Posterior vena cava (tissue), 2 donors: ENCODE data around the gene FIGNL2. TPM values are rescaled to one million over a fixed set of nuclear protein-coding genes. Genes with fewer than 3 reads are reported as not detected.
"Not testable (repeated sequence)": the region's sequence is repeated elsewhere in the genome, so short reads cannot be mapped to it uniquely, and the experiment has no call there.

Source experiments
- DNase-seq: peaks from one replicate; pipeline ENCODE4 v3.0.0-alpha.2; 2020; ENCODE audit warnings: low spot score
- intact Hi-C, 2 donors: fragments of 100-400 bp; cut with DNase I; formaldehyde crosslinking; loops; one replicate each; pipeline versions ENCODE4 v1.14.1 to v1.14.2; 2022 to 2023
- long read RNA-seq, 2 donors: library from polyadenylated mRNA; unstranded; transcript quantifications; one replicate each; pipeline ENCODE4 v2.0.0, GENCODE V29; 2020 to 2021
- total RNA-seq, 2 donors: library from RNA; stranded (reverse); fragmentation: NEBNext Ultra II Directional; extraction: Animal tissue kit (Norgen Biotek cat#: 25700); gene quantifications; one replicate each; pipeline ENCODE4 v1.2.1, GENCODE V29; 2021
- donor health status: DM: yes; HTN: yes; CAD: no.
- donor health status: DM: yes; HTN: yes; CAD: no.

FIGNL2 gene, protein sequence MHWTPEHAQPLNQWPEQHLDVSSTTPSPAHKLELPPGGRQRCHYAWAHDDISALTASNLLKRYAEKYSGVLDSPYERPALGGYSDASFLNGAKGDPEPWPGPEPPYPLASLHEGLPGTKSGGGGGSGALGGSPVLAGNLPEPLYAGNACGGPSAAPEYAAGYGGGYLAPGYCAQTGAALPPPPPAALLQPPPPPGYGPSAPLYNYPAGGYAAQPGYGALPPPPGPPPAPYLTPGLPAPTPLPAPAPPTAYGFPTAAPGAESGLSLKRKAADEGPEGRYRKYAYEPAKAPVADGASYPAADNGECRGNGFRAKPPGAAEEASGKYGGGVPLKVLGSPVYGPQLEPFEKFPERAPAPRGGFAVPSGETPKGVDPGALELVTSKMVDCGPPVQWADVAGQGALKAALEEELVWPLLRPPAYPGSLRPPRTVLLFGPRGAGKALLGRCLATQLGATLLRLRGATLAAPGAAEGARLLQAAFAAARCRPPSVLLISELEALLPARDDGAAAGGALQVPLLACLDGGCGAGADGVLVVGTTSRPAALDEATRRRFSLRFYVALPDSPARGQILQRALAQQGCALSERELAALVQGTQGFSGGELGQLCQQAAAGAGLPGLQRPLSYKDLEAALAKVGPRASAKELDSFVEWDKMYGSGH
- total RNA-seq, result 1 to 10 TPM in 1 of 2 donors, under 1 TPM in 1; 0.60 to 1.0 TPM
- long read RNA-seq, donor 1, result 0 reads
- long read RNA-seq, donor 2, partial matches to known transcripts, result 0 of 1 reads
- long read RNA-seq, donor 2, other reads (novel, unspliced or antisense), result 1 of 1 reads

DNA sequence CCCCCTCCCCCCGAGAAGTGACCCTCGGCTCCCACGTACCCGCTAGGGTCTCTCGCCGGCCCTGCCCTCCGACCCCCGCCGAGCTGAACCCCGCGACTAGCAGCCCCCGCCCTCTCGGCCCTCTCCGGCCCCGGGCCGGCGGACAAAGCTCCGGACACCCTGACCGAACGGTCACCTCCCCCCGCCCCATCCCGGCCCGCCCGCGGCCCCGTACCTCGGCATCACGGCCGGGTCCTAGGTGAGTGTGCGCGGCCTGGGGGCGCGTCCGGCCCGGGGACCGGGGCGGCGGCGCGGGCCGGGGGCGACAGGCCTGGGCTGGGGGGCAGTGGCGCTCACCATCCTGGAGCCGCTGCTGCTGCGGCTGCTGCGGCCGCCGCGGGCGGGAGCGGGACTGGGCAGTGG lies at the start of gene FIGNL2:
TSS of gene FIGNL2 (minus strand) at position 393 of the 402 bp plus-strand sequence. CDS start 26,305 bp downstream, outside the sequence.
- intact Hi-C loops, result loop anchor here in 1 of 2 donors (5.0 kb wide), 1 partner anchor 909 kb away; no protein-coding TSS in a partner anchor
- DNase-seq, result no peak

DNA sequence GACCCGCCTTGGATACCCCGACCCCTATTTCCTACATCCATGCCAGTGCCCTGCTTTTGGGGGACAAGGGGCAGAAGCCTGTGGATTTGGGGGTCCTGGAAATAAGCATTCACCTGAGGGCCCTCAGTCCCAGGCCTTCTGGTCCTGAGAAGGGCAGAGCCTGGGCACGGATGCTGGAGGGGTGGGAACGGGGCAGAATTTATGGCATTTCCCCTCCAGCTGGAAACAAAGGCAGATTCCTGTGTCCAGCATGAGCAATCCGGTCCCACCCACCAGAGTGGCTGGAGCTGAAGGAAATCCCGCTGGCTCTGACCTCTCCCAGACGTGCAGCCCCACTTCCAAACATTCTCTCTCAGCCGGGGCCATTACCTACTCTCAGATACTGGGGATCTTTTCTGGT lies 48.7 kb upstream of the FIGNL2 start:
- peak; percentile 83 for DNase-seq
- intact Hi-C loops, result no loop called here

DNA sequence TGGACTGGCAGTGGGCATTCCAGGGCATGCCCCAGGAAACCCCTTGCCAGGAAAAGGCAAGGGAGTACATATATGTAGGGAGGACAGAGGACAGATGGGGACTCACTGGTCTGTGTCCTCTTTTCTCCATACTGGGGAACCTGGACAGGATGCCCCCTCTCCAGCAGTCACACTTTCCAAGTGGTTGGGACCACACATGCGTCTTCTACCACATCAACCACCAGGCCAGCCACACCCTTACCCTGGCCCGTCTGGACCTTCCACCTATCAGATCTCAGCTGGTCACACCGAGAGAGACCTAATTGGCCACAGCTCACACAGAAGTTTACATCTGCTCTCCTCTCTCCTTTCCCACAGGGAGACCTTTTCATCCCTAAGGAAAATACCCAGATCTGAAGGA lies 47.7 kb upstream of the FIGNL2 start:
- DNase-seq, result peak; percentile 52
- intact Hi-C loops, result no loop called here

DNA sequence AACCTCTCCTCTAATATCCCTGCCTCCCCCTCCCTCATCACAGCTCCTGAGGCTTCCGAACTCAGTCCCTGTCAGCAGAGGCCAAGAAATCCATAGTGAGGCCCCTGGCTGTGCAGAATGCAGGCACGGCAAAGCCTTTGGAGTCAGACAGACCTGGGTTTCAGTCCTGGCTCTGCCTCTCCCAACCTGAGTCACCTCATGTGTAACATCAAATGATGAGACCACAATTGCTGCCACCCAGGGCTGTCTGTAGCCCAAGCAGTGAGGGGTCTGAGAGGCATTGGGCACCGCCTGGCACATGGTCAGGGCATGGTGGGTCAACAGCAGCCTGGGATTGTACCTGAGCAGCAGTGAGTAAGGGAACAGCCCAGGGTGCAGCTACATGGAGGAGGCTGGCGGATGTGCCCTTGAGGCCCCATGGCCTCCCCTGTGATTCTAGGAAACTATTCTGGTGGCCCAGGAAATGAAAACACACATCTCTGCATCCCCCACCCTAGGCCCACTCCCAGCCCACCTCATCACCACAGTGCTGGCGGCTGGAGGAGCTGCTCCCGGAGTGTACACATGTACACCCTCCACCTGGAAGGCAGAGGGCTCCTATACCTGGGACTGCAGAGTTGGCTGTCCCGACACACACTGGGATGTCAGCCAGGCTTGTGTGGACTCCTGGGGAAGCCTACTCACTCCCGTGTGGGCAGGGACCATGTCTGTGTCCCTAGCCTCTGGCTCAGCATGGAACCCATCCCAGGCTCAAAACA lies 47.0 kb upstream of the FIGNL2 start:
- DNase-seq, result peak; percentile 67
- intact Hi-C loops, result no loop called here

DNA sequence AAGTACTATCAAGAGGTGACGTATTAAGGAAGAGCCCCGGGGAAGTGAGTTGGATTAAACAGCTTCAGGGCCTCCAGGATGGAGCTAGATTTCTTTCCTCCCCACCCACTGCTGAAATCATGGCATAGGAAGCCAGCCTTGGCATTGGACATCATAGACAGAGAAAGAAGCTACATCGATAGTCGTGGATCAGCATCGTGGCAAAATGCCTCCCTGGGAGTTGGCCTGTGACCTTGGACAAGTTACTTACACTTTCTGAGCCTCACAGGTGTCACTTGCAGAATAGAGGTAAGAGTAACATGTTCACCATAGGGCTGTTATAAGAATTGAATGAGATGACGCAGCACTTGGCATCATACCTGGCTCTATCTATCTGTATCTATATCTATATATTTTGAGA lies 45.3 kb upstream of the FIGNL2 start:
- DNase-seq, result no peak
- intact Hi-C loops, result loop anchor here in 1 of 2 donors (1.0 kb wide), 1 partner anchor 96 kb away; no protein-coding TSS in a partner anchor

DNA sequence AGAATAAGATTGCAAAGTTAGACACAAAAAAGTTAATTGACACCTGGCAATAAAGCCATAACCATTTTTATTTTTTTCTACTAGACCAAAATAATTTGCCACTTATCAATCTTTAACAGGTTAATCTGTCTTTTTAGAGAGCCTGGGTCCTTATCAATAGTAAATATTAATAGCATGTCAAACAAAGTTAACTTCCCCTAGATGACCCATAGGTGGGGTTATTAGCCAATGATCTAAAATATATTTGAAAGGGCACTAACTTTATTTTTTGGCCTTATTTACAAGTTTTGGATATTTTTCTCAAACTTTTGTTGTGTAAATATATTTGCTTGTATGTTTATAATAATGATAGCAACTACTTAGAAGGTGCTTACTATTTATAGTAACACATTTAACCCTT lies 43.3 kb upstream of the FIGNL2 start:
- DNase-seq, result no peak
- intact Hi-C loops, result no loop called here

DNA sequence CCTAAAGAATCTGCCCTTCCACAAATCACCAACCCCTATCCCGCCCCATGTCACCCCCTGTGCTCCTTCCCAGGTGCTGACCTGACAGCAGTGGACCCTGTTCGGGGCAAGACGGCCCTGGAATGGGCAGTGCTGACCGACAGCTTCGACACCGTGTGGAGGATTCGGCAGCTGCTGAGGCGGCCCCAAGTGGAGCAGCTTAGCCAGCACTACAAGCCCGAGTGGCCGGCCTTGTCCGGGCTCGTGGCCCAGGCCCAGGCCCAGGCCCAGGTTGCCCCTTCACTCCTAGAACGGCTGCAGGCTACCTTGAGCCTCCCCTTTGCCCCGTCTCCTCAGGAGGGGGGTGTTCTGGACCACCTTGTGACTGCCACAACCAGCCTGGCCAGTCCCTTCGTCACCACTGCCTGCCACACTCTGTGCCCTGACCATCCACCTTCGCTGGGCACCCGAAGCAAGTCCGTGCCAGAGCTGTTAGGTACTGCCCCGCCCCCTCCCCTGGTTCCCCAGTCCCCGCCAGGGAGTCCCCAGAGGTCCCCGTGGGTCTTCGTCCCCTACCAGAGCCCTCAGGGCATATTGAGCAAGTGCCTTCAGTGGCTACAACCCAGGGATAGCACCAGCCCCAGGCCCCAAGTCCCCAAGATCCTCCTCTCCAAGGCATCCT lies 42.1 kb upstream of the FIGNL2 start:
- DNase-seq, result peak; percentile 77
- intact Hi-C loops, result no loop called here

DNA sequence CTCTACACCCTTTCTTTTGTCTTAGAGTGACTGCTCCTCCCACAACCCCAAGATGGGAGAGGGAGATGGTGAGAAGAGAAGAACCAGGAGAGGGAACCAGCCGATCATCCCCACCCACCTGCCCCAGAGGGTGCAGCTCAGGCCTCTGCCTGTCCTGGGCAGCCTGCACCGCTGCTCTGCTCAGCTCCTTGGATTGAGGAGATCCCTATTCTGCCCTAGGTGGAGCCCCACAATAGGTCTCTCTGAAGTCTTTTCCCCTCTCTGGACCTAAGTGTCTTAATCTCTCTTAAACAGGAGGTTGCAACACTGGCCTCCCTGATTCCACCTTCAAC lies 41.6 kb upstream of the FIGNL2 start:
- intact Hi-C loops, result no loop called here
- no peak for DNase-seq

DNA sequence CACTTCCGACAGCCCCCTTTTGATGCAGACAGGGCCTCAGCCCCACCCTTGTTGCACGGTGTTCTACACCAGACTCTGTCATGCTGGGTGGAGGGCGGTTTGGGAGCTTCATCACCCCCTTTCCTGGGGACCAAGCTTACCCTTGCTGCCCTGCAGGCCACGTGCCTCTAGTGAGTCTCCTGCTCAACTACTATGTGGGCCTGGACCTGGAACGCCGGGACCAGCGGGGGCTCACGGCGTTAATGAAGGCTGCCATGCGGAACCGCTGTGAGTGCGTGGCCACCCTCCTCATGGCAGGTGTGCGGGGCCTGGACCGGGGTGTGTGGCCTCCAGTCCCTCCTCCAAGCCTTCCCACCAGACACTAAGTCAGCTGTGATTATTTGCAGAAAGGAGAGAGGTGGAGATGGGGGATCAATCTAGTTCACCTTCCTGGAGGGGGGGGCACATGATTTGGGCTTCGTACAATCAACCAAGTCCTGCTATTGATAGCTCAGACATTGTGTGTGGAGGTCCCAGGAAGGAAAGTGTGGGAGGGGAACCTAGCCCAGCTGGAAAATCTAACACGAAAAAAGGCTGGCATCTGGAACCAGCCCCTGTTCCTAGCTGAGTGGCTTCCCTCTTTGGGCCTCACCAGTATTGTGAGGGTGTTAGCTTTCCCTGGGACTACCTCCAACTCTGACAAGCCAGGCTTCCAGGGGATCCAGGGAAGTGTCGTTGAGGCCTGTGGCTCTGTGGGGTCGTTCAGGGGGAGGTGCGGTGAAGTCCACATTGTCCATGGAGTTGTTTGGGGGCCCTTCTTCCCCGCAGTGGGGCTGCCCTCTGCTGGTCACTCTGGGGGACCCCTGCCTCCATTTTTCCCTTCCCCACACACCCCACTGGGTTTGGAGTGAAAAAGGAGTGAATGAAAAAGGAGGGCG lies 41.0 kb upstream of the FIGNL2 start:
- no peak for DNase-seq
- intact Hi-C loops, result no loop called here

DNA sequence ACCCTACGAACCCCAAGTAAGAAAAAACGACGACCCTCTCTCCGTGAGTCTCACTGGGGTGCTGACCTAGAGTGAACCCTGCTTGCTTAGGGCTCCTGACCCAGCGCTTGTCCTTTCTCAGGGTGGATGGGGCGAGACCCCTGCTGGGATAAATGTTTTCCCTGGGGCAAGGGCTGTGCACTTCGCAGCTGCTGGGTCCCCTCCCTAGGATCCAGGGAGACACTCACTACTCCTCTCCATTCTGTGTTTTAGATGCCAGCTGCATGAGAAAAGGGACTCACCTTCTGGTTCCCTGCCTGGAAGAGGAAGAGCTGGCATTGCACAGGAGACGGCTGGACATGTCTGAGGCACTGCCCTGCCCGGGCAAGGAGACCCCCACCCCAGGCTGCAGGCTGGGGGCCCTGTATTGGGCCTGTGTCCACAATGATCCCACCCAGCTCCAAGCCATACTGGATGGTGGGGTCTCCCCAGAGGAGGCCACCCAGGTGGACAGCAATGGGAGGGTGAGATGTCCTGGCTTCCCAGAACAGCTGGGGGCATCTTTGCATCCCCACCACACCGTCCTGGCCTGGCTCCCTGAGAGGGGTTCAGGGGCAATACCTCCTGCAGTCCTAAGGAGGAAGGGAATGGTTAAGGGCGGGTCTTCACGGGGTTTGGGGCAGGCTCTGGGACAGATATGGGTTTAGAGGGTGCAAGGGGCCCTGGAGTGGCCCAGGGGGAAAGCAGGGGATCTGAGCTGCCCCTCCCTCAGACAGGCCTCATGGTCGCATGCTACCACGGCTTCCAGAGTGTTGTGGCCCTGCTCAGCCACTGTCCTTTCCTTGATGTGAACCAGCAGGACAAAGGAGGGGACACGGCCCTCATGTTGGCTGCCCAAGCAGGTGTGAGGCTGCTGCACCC lies 40.0 kb upstream of the FIGNL2 start:
- intact Hi-C loops, result no loop called here
- DNase-seq, result no peak

DNA sequence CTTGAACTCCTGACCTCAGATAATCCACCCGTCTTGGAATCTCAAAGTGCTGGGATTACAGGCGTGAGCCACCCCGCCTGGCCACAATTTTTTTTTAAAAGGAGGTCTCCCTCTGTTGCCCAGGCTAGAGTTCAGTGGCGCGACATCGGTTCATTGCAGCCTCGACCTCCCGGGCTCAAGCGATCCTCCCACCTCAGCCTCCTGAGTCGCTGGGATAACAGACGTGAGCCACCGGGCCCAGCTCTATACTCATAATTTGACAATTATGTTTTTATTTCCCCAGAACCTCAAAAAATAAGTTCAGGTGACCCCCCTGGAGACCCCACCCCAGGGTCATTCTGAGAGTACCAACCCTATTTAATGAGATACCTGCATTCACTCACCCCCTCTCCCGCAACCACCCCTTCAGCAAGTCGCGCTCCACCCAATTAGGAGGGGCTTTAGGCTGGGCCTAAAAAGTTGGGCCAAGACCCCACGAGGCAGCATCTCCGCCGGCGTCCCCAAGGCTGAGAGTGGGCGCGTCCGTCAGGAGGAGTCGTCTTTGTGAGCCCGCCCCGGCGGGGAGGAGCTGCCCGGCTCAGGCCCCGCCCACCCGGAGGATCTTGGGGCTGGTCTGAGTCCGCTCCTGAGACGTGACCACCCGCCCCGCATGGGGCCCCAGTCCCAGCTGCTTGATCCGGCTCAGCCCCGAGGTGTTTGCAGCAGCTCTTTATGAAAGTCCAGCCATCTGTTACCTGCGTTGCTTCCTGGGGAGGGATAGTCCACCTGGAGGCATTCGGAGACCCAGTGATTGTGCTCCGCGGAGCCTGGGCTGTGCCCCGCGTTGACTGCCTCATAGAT lies 39.2 kb upstream of the FIGNL2 start, which contains the start of gene ANKRD33:
TSS of gene ANKRD33 (plus strand) at position 628 of the 840 bp plus-strand sequence. CDS start at position 712, 84 bp downstream.
- intact Hi-C loops, result no loop called here
- peak; percentile 72 for DNase-seq

DNA sequence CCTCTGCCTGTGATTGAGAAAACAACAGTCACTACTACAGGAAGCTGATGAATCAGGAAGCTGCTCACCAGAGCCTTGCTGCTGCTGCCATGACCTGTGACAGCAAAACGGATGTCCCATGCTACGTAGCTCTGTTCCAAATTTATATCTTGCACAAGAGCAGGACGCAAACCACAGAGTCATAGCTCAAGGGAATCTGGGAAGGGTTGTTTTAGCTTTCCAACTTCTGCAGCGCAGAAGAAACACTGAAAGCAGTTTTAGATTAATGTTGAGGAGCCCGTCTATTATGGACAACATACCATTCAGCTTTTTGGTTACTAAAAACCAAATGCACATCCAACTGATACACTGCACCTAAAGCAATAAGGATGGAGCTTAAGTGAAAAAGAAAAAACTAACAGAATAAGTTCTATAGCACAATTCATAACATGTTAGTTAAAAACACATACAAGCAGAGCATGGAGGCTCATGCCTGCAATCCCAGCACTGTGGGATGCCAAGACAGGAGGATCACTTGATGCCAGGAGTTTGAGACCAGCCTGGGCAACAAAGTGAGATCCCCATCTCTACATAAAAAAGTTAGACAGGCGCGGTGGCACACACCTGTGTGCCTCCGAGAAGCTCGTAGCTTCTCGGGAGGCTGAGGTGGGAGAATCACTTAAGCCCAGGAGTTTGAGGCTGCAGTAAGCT lies 37.6 kb upstream of the FIGNL2 start:
- DNase-seq, result peak; percentile 92
- intact Hi-C loops, result no loop called here

DNA sequence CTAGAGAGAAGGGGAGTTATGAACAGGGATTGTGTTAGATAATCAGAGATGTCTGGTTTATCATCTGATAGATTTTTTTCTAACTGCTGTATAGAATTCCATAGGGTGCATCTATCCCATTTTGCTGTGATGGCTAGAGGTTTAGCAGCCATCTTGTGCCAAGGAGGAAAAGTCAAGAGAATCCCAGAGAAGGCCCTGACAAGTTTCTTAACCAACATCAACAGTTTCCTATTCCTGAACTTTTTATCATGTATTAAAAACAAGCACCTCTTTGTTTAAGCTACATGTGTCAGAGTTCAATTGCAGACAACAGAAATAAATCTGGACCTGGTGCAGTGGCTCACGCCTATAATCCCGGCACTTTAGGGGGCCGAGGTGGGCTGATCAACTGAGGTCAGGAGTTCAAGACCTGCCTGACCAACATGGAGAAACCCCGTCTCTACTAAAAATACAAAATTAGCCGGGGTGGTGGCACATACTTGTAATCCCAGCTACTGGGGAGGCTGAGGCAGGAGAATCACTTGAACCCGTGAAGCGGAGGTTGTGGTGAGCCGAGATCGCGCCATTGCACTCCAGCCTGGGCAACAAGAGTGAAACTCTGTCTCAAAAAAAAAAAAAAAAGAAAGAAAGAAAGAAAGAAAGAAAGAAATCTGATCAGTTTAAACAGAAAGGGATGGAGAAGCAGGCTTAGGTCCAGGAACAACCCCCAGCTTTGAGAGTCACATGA lies 36.9 kb upstream of the FIGNL2 start:
- DNase-seq, result peak; percentile 56
- intact Hi-C loops, result not testable (repeated sequence)

DNA sequence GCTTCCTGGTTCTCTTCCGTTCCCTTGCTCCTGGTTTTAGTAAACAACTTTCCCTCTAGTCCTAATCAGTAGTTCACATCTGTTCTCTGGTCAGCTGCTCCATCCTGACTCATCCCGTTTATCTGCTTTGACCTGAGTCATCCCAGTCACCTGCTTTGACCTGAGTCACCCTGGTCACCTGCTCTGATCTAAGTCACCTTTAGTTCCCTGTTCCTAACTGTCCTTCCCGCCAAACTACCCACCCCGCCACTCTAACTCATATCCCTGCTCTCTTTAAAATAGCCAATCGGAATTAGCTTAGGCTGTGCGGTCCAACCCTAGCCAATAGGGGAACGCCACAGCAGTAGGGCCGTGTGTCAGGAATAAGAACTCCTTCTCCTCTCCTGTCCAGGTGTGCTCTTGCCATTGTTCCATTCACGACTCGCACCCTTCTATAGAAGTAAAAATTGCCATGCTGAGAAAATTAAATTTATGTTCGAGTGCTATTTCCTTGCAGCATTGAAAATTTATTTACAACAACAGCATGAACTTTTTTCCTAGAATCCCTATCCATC lies 36.2 kb upstream of the FIGNL2 start:
- no peak for DNase-seq
- intact Hi-C loops, result no loop called here
